ENCODE results near the gene PRKAG2.

The PRKAG2 gene

GRCh38 chr7:151630358-151630757 lies 246.6 kb downstream of the PRKAG2 start:
- peaks cover 35% of the 10 kb centered on the region for H3K27me3 ChIP-seq (ENCODE audit: control insufficient read depth, low read length)
- no peaks in the 10 kb centered on the region for H3K36me3 ChIP-seq (ENCODE audit: control insufficient read depth, low read length)
- H3K4me3 ChIP-seq (ENCODE audit: low read length), result no peak overlapping the region
- H3K4me1 ChIP-seq (ENCODE audit: control insufficient read depth, low read length), result peaks cover 20% of the 10 kb centered on the region
- H4K20me1 ChIP-seq (ENCODE audit: control insufficient read depth, insufficient read depth, low read depth, low read length), result peaks cover 6% of the 10 kb centered on the region; the same call in 1 of the 2 replicates
- H3K4me2 ChIP-seq (ENCODE audit: low read length), result no peak overlapping the region
- H3F3A ChIP-seq (ENCODE audit: control insufficient read depth, insufficient read depth), result peaks cover 15% of the 10 kb centered on the region
- H3K27ac ChIP-seq (ENCODE audit: low read depth, low read length), result no peak overlapping the region
- H3K9me3 ChIP-seq (ENCODE audit: control insufficient read depth, insufficient read depth, low read length), result peaks cover 4% of the 10 kb centered on the region; the same call in 1 of the 2 replicates
- H3K79me2 ChIP-seq (ENCODE audit: control insufficient read depth, low read length), result no peaks in the 10 kb centered on the region
- H3K9me2 ChIP-seq (replicated peaks; ENCODE audit: control insufficient read depth, low read length), result no peaks in the 10 kb centered on the region
- TF ChIP-seq CTCF (IDR thresholded peaks at IDR 0.05; ENCODE audit: low read depth, low read length, poor library complexity, severe bottlenecking) (no peak), EZH2phosphoT487 (IDR thresholded peaks at IDR 0.05; ENCODE audit: borderline replicate concordance, low read length) (no peak)

DNA sequence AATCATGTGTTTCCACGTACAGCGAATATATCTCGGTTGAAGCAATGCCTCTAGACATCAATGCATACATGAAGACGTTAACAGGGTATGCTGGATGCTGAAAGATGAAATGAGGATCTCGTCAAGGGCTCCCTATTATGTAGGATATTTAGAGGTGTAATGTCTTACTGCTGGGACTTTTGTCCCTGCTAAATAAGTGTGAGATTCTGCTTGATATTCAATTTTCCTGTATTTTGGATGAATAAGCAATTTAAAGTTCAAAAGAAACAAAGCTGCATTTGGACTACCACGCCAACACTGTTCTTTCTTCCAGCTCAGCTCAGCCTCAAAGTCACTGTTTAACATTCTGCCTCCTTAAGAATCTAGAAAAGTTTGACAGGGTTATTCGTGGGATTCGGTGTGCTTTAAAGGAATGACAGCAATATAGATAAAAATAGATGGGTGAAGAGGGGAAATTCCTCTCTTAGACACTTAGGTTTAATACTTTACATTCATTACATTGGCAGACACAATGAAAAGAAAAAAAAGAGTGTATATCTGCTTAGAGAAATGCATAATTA lies 247.1 kb downstream of the PRKAG2 start:
- no peak overlapping the region for H3K4me2 ChIP-seq (ENCODE audit: low read length)

GRCh38 chr7:151628846-151629604 lies 247.9 kb downstream of the PRKAG2 start:
- no peak overlapping the region for H3K4me3 ChIP-seq (ENCODE audit: low read length)
- peaks cover 4% of the 10 kb centered on the region; the same call in 1 of the 2 replicates for H3K9me3 ChIP-seq (ENCODE audit: control insufficient read depth, insufficient read depth, low read length)
- H3K79me2 ChIP-seq (ENCODE audit: control insufficient read depth, low read length), result no peaks in the 10 kb centered on the region
- TF ChIP-seq EZH2phosphoT487 (IDR thresholded peaks at IDR 0.05; ENCODE audit: borderline replicate concordance, low read length) (no peak), CTCF (IDR thresholded peaks at IDR 0.05; ENCODE audit: low read depth, low read length, poor library complexity, severe bottlenecking) (no peak)
- no peaks in the 10 kb centered on the region for H3K9me2 ChIP-seq (replicated peaks; ENCODE audit: control insufficient read depth, low read length)
- no peak overlapping the region for H3K27ac ChIP-seq (ENCODE audit: low read depth, low read length)
- peaks cover 6% of the 10 kb centered on the region; the same call in 1 of the 2 replicates for H4K20me1 ChIP-seq (ENCODE audit: control insufficient read depth, insufficient read depth, low read depth, low read length)
- peaks cover 20% of the 10 kb centered on the region for H3K4me1 ChIP-seq (ENCODE audit: control insufficient read depth, low read length)
- peaks cover 30% of the 10 kb centered on the region for H3K27me3 ChIP-seq (ENCODE audit: control insufficient read depth, low read length)
- H3K36me3 ChIP-seq (ENCODE audit: control insufficient read depth, low read length), result no peaks in the 10 kb centered on the region
- H3K4me2 ChIP-seq (ENCODE audit: low read length), result no peak overlapping the region
- H3F3A ChIP-seq (ENCODE audit: control insufficient read depth, insufficient read depth), result peaks cover 15% of the 10 kb centered on the region

More for the DNA sequence above, 247.1 kb downstream of the PRKAG2 start:
- Histone ChIP-seq H3K79me2 (ENCODE audit: control insufficient read depth, low read length) (no peaks in the 10 kb centered on the region), H3K9me3 (ENCODE audit: control insufficient read depth, insufficient read depth, low read length) (peaks cover 4% of the 10 kb centered on the region; the same call in 1 of the 2 replicates), H3K4me1 (ENCODE audit: control insufficient read depth, low read length) (peaks cover 20% of the 10 kb centered on the region), H3K36me3 (ENCODE audit: control insufficient read depth, low read length) (no peaks in the 10 kb centered on the region), H3K4me3 (ENCODE audit: low read length) (no peak overlapping the region), H3K9me2 (replicated peaks; ENCODE audit: control insufficient read depth, low read length) (no peaks in the 10 kb centered on the region), H3K27ac (ENCODE audit: low read depth, low read length) (no peak overlapping the region), H3K27me3 (ENCODE audit: control insufficient read depth, low read length) (peaks cover 35% of the 10 kb centered on the region), H4K20me1 (ENCODE audit: control insufficient read depth, insufficient read depth, low read depth, low read length) (peaks cover 6% of the 10 kb centered on the region; the same call in 1 of the 2 replicates), H3F3A (ENCODE audit: control insufficient read depth, insufficient read depth) (peaks cover 15% of the 10 kb centered on the region)
- TF ChIP-seq CTCF (IDR thresholded peaks at IDR 0.05; ENCODE audit: low read depth, low read length, poor library complexity, severe bottlenecking) (no peak), EZH2phosphoT487 (IDR thresholded peaks at IDR 0.05; ENCODE audit: borderline replicate concordance, low read length) (no peak)

Measured in DOHH2 (cell line).